Measurements from ENCODE around the gene OSBPL1A. TPM values are rescaled to one million over a fixed set of nuclear protein-coding genes. Genes with fewer than 3 reads are reported as not detected.
"Not testable (repeated sequence)": the region's sequence is repeated elsewhere in the genome, so short reads cannot be mapped to it uniquely, and the experiment has no call there.

OSBPL1A gene
- total RNA-seq, 1 experiment from 2014 or later, result 34.8 TPM

DNA sequence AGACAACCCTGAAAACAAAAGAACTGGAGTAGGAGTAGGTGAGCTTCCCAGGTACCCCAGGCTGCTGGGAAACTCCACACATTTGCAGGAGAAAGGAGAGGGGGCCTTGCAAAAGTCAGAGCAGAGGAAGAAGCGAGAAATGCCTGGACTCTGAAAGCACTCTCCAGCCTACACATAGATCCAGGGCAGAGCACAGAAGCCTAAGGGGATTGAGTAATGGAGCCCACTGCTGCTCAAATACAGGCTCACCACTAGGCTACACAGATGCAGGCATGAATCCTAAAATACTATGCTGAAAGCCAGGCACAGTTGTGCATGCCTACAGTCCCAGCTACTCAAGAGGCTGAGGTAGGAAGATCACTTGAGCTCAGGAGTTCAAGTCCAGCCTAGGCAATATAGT, 33.4 kb downstream of the OSBPL1A start:
- intact Hi-C loops (cut with micrococcal nuclease; ENCODE audit: unreplicated experiment), result loop anchor here (5.0 kb wide), 1 partner anchor 68 kb away; no protein-coding TSS in a partner anchor
- CTCF ChIA-PET, result no interaction called here
- TF ChIP-seq, protein P1, sequence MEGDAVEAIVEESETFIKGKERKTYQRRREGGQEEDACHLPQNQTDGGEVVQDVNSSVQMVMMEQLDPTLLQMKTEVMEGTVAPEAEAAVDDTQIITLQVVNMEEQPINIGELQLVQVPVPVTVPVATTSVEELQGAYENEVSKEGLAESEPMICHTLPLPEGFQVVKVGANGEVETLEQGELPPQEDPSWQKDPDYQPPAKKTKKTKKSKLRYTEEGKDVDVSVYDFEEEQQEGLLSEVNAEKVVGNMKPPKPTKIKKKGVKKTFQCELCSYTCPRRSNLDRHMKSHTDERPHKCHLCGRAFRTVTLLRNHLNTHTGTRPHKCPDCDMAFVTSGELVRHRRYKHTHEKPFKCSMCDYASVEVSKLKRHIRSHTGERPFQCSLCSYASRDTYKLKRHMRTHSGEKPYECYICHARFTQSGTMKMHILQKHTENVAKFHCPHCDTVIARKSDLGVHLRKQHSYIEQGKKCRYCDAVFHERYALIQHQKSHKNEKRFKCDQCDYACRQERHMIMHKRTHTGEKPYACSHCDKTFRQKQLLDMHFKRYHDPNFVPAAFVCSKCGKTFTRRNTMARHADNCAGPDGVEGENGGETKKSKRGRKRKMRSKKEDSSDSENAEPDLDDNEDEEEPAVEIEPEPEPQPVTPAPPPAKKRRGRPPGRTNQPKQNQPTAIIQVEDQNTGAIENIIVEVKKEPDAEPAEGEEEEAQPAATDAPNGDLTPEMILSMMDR (IDR thresholded peaks at IDR 0.05; ENCODE audit: unreplicated experiment), result no peak
- Mint-ChIP-seq H3K36me3 (ENCODE audit: insufficient read depth, unreplicated experiment) (no peaks in the 10 kb centered on the region), H3K4me3 (ENCODE audit: low read depth, unreplicated experiment) (no peak overlapping the region), H3K27ac (ENCODE audit: unreplicated experiment) (no peak overlapping the region), H3K4me1 (ENCODE audit: low read depth, unreplicated experiment) (peaks cover 6% of the 10 kb centered on the region), H3K27me3 (ENCODE audit: unreplicated experiment) (no peaks in the 10 kb centered on the region), H3K9me3 (ENCODE audit: low read depth, unreplicated experiment) (no peaks in the 10 kb centered on the region)
- no peak for DNase-seq
- BruUV-seq (replicated peaks), result no TSS peak

DNA sequence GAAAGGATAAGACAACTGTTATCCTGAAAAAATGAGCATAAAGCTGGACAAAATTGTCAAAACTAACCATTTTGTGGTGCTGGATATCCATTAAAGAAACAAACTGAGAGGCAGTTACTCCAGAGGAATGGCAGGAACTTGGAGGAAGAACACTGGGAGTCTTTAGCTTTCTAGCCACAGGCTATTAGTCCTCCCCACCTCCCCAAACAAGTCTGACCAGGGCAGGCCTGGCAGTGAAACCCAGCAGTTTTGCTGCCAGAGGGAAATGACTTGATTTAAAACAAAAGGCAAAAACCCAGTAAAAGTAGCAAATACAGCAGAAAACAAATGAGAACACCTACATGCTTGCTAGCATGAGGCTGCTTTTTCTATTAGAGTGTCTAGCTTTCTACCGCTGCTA, 34.9 kb downstream of the OSBPL1A start:
- no peaks in the 10 kb centered on the region for H3K9me3 Mint-ChIP-seq (ENCODE audit: low read depth, unreplicated experiment)
- H3K27ac Mint-ChIP-seq (ENCODE audit: unreplicated experiment), result no peak overlapping the region
- H3K27me3 Mint-ChIP-seq (ENCODE audit: unreplicated experiment), result no peaks in the 10 kb centered on the region
- TF ChIP-seq, protein P1 (IDR thresholded peaks at IDR 0.05; ENCODE audit: unreplicated experiment), result no peak
- BruUV-seq (replicated peaks), result no TSS peak
- peak; percentile 45 for DNase-seq
- CTCF ChIA-PET, result interaction anchor here (0.9 kb wide), 1 partner anchor 125 kb away, joined by 3 read pairs; no protein-coding TSS in a partner anchor
- peaks cover 6% of the 10 kb centered on the region for H3K4me1 Mint-ChIP-seq (ENCODE audit: low read depth, unreplicated experiment)
- intact Hi-C loops (cut with micrococcal nuclease; ENCODE audit: unreplicated experiment), result loop anchor here (5.0 kb wide), 1 partner anchor 70 kb away; no protein-coding TSS in a partner anchor
- no peak overlapping the region for H3K4me3 Mint-ChIP-seq (ENCODE audit: low read depth, unreplicated experiment)
- no peaks in the 10 kb centered on the region for H3K36me3 Mint-ChIP-seq (ENCODE audit: insufficient read depth, unreplicated experiment)

DNA sequence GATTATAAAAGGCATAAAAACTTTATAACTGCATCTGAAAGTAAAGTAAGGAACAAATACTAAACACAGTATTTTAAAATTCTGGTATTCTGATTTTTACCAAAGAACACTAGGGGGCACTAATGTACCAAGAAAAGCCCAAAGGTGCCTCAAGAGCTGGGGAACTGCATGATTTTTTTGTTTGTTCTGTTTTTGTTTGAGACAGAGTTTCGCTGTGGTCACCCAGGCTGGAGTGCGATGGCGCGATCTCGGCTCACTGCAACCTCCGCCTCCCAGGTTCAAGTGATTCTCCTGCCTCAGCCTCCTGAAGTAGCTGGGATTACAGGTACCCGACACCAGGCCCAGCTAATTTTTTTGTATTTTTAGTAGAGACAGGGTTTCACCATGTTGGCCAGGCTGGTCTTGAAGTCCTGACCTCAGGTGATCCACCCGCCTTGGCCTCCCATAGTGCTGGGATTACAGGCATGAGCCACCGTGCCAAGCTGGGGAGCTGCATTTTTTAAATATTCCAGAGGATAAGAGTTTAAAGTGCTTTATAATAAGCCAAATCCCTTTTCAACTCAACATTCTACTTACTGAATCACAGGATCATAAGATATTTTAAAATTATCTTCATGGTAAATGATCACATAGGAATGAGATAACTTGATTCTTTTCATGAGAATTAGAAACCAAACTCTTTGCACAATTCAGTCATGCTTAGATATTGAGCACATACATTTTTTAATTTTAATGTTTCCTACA, 37.7 kb downstream of the OSBPL1A start:
- CTCF ChIA-PET, result interaction anchor here (0.6 to 3.9 kb wide), 6 partner anchors 9 to 183 kb away, joined by 3 to 39 read pairs (median 4); no protein-coding TSS in a partner anchor
- peak; percentile 7 for DNase-seq
- not testable (repeated sequence) for H3K9me3 Mint-ChIP-seq (ENCODE audit: low read depth, unreplicated experiment); H3K36me3 Mint-ChIP-seq (ENCODE audit: insufficient read depth, unreplicated experiment); H3K27me3 Mint-ChIP-seq (ENCODE audit: unreplicated experiment); H3K4me3 Mint-ChIP-seq (ENCODE audit: low read depth, unreplicated experiment); BruUV-seq (replicated peaks); H3K27ac Mint-ChIP-seq (ENCODE audit: unreplicated experiment); H3K4me1 Mint-ChIP-seq (ENCODE audit: low read depth, unreplicated experiment)
- intact Hi-C loops (cut with micrococcal nuclease; ENCODE audit: unreplicated experiment), result loop anchor here (1.0 to 5.0 kb wide), 3 partner anchors 72 to 367 kb away; no protein-coding TSS in a partner anchor
- TF ChIP-seq, protein P1 (IDR thresholded peaks at IDR 0.05; ENCODE audit: unreplicated experiment), result peak; percentile 56

DNA sequence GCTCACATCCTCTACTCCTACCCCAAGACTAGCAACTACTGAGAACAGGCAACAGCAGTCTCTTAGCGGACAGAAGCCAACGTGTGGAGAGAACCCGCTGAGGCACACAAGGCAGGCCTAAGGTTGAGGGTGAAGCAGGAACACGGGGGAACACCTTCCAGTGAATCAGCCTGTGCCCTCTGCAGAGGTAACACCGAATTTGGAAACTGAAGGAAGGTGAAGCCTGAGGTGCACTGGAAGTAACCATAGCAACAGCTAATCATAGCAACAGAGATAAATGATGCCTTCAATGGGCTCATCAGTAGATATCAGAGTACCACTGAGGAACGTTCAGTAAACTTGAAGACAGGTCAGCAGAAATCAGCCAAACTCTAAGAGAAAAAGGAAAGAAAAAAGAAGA, 43.3 kb downstream of the OSBPL1A start:
- Mint-ChIP-seq H3K27me3 (ENCODE audit: unreplicated experiment) (no peaks in the 10 kb centered on the region), H3K36me3 (ENCODE audit: insufficient read depth, unreplicated experiment) (no peaks in the 10 kb centered on the region), H3K4me1 (ENCODE audit: low read depth, unreplicated experiment) (no peaks in the 10 kb centered on the region), H3K4me3 (ENCODE audit: low read depth, unreplicated experiment) (no peak overlapping the region), H3K9me3 (ENCODE audit: low read depth, unreplicated experiment) (no peaks in the 10 kb centered on the region), H3K27ac (ENCODE audit: unreplicated experiment) (no peak overlapping the region)
- no peak for DNase-seq
- TF ChIP-seq, protein P1 (IDR thresholded peaks at IDR 0.05; ENCODE audit: unreplicated experiment), result no peak
- CTCF ChIA-PET, result interaction anchor here (0.7 kb wide), 1 partner anchor 25 kb away, joined by 14 read pairs; no protein-coding TSS in a partner anchor
- no TSS peak for BruUV-seq (replicated peaks)
- intact Hi-C loops (cut with micrococcal nuclease; ENCODE audit: unreplicated experiment), result no loop called here

Measured in Calu3 (cell line).